Karpas-422 (cell line): ENCODE measurements around the gene PANK4. TPM values are rescaled to one million over a fixed set of nuclear protein-coding genes. Genes with fewer than 3 reads are reported as not detected.
"Not testable (repeated sequence)": the region's sequence is repeated elsewhere in the genome, so short reads cannot be mapped to it uniquely, and the experiment has no call there.

Experiments used
- DNase-seq: peaks from one replicate; pipeline ENCODE4 v3.0.0-alpha.2; 2015
- H2AFZ ChIP-seq: fragments of 200-600 bp; sonication (generic); 2 replicates; pipeline ENCODE4 v1.6.1; 2014; ENCODE audit warnings: antibody characterized with exemption, low read length, mixed read lengths
- H3K27ac ChIP-seq: fragments of 200-600 bp; sonication (generic); 2 replicates; pipeline ENCODE4 v1.5.1; 2014; ENCODE audit warnings: mild to moderate bottlenecking, low read length, moderate library complexity
- H3K27me3 ChIP-seq: fragments of 200-600 bp; sonication (generic); 2 replicates; pipeline ENCODE4 v1.6.1; 2014; ENCODE audit warnings: low read length, mixed read lengths
- H3K36me3 ChIP-seq: fragments of 200-600 bp; sonication (generic); 2 replicates; pipeline ENCODE4 v1.6.1; 2014; ENCODE audit warnings: low read length, mixed read lengths; ENCODE audit not compliant: insufficient read depth
- H3K4me1 ChIP-seq: fragments of 200-600 bp; sonication (generic); 2 replicates; pipeline ENCODE4 v1.6.1; 2014; ENCODE audit warnings: mild to moderate bottlenecking, low read length, mixed read lengths
- H3K4me2 ChIP-seq: fragments of 200-600 bp; sonication (generic); 2 replicates; pipeline ENCODE4 v1.6.1; 2014; ENCODE audit warnings: low read length, low read depth, mild to moderate bottlenecking; ENCODE audit not compliant: poor library complexity, severe bottlenecking
- H3K4me3 ChIP-seq: fragments of 200-600 bp; sonication (generic); 2 replicates; pipeline ENCODE4 v1.5.1; 2014; ENCODE audit warnings: mild to moderate bottlenecking, antibody characterized with exemption, low read length, mixed read lengths
- H3K79me2 ChIP-seq: fragments of 200-600 bp; sonication (generic); 2 replicates; pipeline ENCODE4 v1.6.1; 2014; ENCODE audit warnings: mild to moderate bottlenecking, low read length, mixed read lengths
- H3K9ac ChIP-seq: fragments of 200-600 bp; sonication (generic); 2 replicates; pipeline ENCODE4 v1.6.0; 2014; ENCODE audit warnings: low read length
- H3K9me2 ChIP-seq: fragments of 200-600 bp; sonication (generic), shearing (Covaris generic); replicated peaks from 2 replicates; pipeline ENCODE4 v1.6.0; 2014; ENCODE audit warnings: mild to moderate bottlenecking, low read length, moderate library complexity; ENCODE audit not compliant: insufficient read depth
- H3K9me3 ChIP-seq: fragments of 300-700, 200-600 bp; sonication (generic); 2 replicates; pipeline ENCODE4 v1.6.1; 2014; ENCODE audit warnings: low read length, mixed read lengths
- H4K20me1 ChIP-seq: fragments of 200-600 bp; sonication (generic); 2 replicates; pipeline ENCODE4 v1.6.1; 2014; ENCODE audit warnings: mild to moderate bottlenecking, antibody characterized with exemption, low read length, low read depth; ENCODE audit not compliant: insufficient read depth
- total RNA-seq: library from RNA; depleted of rRNA; stranded (reverse); fragments of >200 nt; shearing (Covaris generic); gene quantifications from 2 replicates; pipeline ENCODE4 v1.2.3, GENCODE V29; 2014; ENCODE audit warnings: low replicate concordance

Gene PANK4
- total RNA-seq, 1 experiment from 2014 or later = 25.1 TPM

- Histone ChIP-seq H3K9me3 (no peaks in the 10 kb centered on the region), H3K4me3 (peak overlapping the region; percentile 60), H3K4me2 (peak overlapping the region; percentile 58), H4K20me1 (no peaks in the 10 kb centered on the region), H3K79me2 (no peaks in the 10 kb centered on the region), H3K27me3 (no peaks in the 10 kb centered on the region), H3K9me2 (no peaks in the 10 kb centered on the region), H3K4me1 (peaks cover 14% of the 10 kb centered on the region; the same call in 1 of the 2 replicates), H3K27ac (no peak overlapping the region), H3K36me3 (no peaks in the 10 kb centered on the region), H3K9ac (peak overlapping the region; percentile 66), H2AFZ (peak overlapping the region; percentile 39; the same call in 1 of the 2 replicates)
- DNase-seq = no peak
Observed at GRCh38 chr1:2555634-2556276, 29.4 kb upstream of the PANK4 start.

GRCh38 chr1:2554621-2555387 is 28.4 kb upstream of the PANK4 start:
- H3K9ac ChIP-seq = no peak overlapping the region
- no peaks in the 10 kb centered on the region for H3K36me3 ChIP-seq
- H3K9me3 ChIP-seq = no peaks in the 10 kb centered on the region
- H3K4me2 ChIP-seq = no peak overlapping the region
- H3K27me3 ChIP-seq = no peaks in the 10 kb centered on the region
- H2AFZ ChIP-seq = no peak overlapping the region
- H3K9me2 ChIP-seq = no peaks in the 10 kb centered on the region
- peak; percentile 71 for DNase-seq
- no peaks in the 10 kb centered on the region for H3K79me2 ChIP-seq
- H4K20me1 ChIP-seq = no peaks in the 10 kb centered on the region
- no peak overlapping the region for H3K27ac ChIP-seq
- H3K4me3 ChIP-seq = no peak overlapping the region
- peaks cover 14% of the 10 kb centered on the region; the same call in 1 of the 2 replicates for H3K4me1 ChIP-seq

GRCh38 chr1:2553871-2554620 is 27.6 kb upstream of the PANK4 start:
- H3K27ac ChIP-seq = no peak overlapping the region
- no peaks in the 10 kb centered on the region for H3K27me3 ChIP-seq
- H3K9me3 ChIP-seq = no peaks in the 10 kb centered on the region
- H3K9me2 ChIP-seq = no peaks in the 10 kb centered on the region
- H3K4me1 ChIP-seq = peaks cover 19% of the 10 kb centered on the region
- DNase-seq = no peak
- no peak overlapping the region for H3K4me2 ChIP-seq
- H4K20me1 ChIP-seq = no peaks in the 10 kb centered on the region
- no peaks in the 10 kb centered on the region for H3K79me2 ChIP-seq
- no peak overlapping the region for H3K9ac ChIP-seq
- H3K4me3 ChIP-seq = no peak overlapping the region
- no peak overlapping the region for H2AFZ ChIP-seq
- H3K36me3 ChIP-seq = no peaks in the 10 kb centered on the region

- H2AFZ ChIP-seq, H3K4me3 ChIP-seq, H4K20me1 ChIP-seq, DNase-seq, H3K9me2 ChIP-seq, H3K79me2 ChIP-seq, H3K9me3 ChIP-seq, H3K9ac ChIP-seq, H3K27me3 ChIP-seq, H3K36me3 ChIP-seq, H3K4me2 ChIP-seq, H3K27ac ChIP-seq: not testable (repeated sequence)
- H3K4me1 ChIP-seq = peaks cover 28% of the 10 kb centered on the region
Observed at GRCh38 chr1:2553076-2553475, 26.7 kb upstream of the PANK4 start.

GRCh38 chr1:2552189-2552588 is 25.8 kb upstream of the PANK4 start:
- Histone ChIP-seq H4K20me1 (no peaks in the 10 kb centered on the region), H3K9me2 (no peaks in the 10 kb centered on the region), H3K27ac (no peak overlapping the region), H3K4me2 (no peak overlapping the region), H3K79me2 (no peaks in the 10 kb centered on the region), H2AFZ (no peak overlapping the region), H3K4me3 (no peak overlapping the region), H3K4me1 (peaks cover 37% of the 10 kb centered on the region), H3K9ac (no peak overlapping the region), H3K36me3 (no peaks in the 10 kb centered on the region), H3K9me3 (no peaks in the 10 kb centered on the region), H3K27me3 (no peaks in the 10 kb centered on the region)
- DNase-seq = no peak

- not testable (repeated sequence) for H3K79me2 ChIP-seq, H3K9me2 ChIP-seq, H3K36me3 ChIP-seq, H3K27ac ChIP-seq, H3K27me3 ChIP-seq, H3K9ac ChIP-seq, H3K9me3 ChIP-seq, H2AFZ ChIP-seq, H3K4me2 ChIP-seq, H3K4me3 ChIP-seq, DNase-seq, H4K20me1 ChIP-seq
- peaks cover 41% of the 10 kb centered on the region for H3K4me1 ChIP-seq
Observed at GRCh38 chr1:2551544-2551943, 25.1 kb upstream of the PANK4 start.

GRCh38 chr1:2550309-2550861 is 24.0 kb upstream of the PANK4 start:
- not testable (repeated sequence) for H3K27me3 ChIP-seq, H3K9ac ChIP-seq, DNase-seq, H3K27ac ChIP-seq, H3K9me3 ChIP-seq, H3K4me3 ChIP-seq, H3K36me3 ChIP-seq, H2AFZ ChIP-seq, H3K79me2 ChIP-seq, H4K20me1 ChIP-seq, H3K9me2 ChIP-seq, H3K4me2 ChIP-seq
- peaks cover 38% of the 10 kb centered on the region for H3K4me1 ChIP-seq
